ENCODE data around the gene GRIK5. TPM values are rescaled to one million over a fixed set of nuclear protein-coding genes. Genes with fewer than 3 reads are reported as not detected.

The GRIK5 gene
- polyA plus RNA-seq, 6 donors from 2014 or later: not detected

GRCh38 chr19:42066075-42066754 lies 3.8 kb downstream of the GRIK5 start:
- peaks cover 7 to 37% (median 18%) of the 10 kb centered on the region in 3 donors for H3K27me3 Mint-ChIP-seq
- H3K36me3 Mint-ChIP-seq: no peaks in the 10 kb centered on the region
- ATAC-seq (ENCODE audit: low read depth in 2 of 2) (no peak), DNase-seq (no peak)
- H3K4me3 Mint-ChIP-seq: no peak overlapping the region
- peaks cover 0 to 9% (median 6%) of the 10 kb centered on the region in 3 donors for H3K4me1 Mint-ChIP-seq
- H3K27ac Mint-ChIP-seq: no peak overlapping the region
- H3K9me3 Mint-ChIP-seq: no peaks in the 10 kb centered on the region

GRCh38 chr19:42065511-42065910 lies 4.5 kb downstream of the GRIK5 start:
- Mint-ChIP-seq H3K9me3 (no peaks in the 10 kb centered on the region), H3K27me3 (peaks cover 3 to 30% (median 10%) of the 10 kb centered on the region in 3 donors), H3K4me3 (no peak overlapping the region), H3K36me3 (no peaks in the 10 kb centered on the region), H3K27ac (no peak overlapping the region), H3K4me1 (peaks cover 0 to 5% (median 4%) of the 10 kb centered on the region in 3 donors)
- ATAC-seq (ENCODE audit: low read depth in 2 of 2) (no peak), DNase-seq (no peak)

GRCh38 chr19:42065051-42065450 lies 5.0 kb downstream of the GRIK5 start:
- peaks cover 0 to 26% (median 6%) of the 10 kb centered on the region in 3 donors for H3K27me3 Mint-ChIP-seq
- peaks cover 0 to 2% (median 0%) of the 10 kb centered on the region in 3 donors for H3K4me1 Mint-ChIP-seq
- no peak overlapping the region for H3K4me3 Mint-ChIP-seq
- H3K9me3 Mint-ChIP-seq: no peaks in the 10 kb centered on the region
- ATAC-seq (ENCODE audit: low read depth in 2 of 2) (no peak), DNase-seq (no peak)
- no peaks in the 10 kb centered on the region for H3K36me3 Mint-ChIP-seq
- H3K27ac Mint-ChIP-seq: peak overlapping the region in 1 of 6 donors; percentile 24

GRCh38 chr19:42064432-42064831 lies 5.6 kb downstream of the GRIK5 start:
- no peak overlapping the region for H3K4me3 Mint-ChIP-seq
- DNase-seq: no peak
- ATAC-seq (ENCODE audit: low read depth in 2 of 2): no peak
- no peaks in the 10 kb centered on the region for H3K9me3 Mint-ChIP-seq
- H3K36me3 Mint-ChIP-seq: no peaks in the 10 kb centered on the region
- H3K27me3 Mint-ChIP-seq: peaks cover 0 to 24% (median 5%) of the 10 kb centered on the region in 3 donors
- no peak overlapping the region for H3K27ac Mint-ChIP-seq
- no peaks in the 10 kb centered on the region for H3K4me1 Mint-ChIP-seq

- no peak overlapping the region for H3K27ac Mint-ChIP-seq
- H3K27me3 Mint-ChIP-seq: peaks cover 0 to 24% (median 5%) of the 10 kb centered on the region in 3 donors
- DNase-seq: no peak
- no peaks in the 10 kb centered on the region for H3K9me3 Mint-ChIP-seq
- no peak overlapping the region for H3K4me3 Mint-ChIP-seq
- H3K4me1 Mint-ChIP-seq: no peaks in the 10 kb centered on the region
- no peak for ATAC-seq (ENCODE audit: low read depth in 2 of 2)
- no peaks in the 10 kb centered on the region for H3K36me3 Mint-ChIP-seq
Measured at GRCh38 chr19:42062381-42062780, 7.6 kb downstream of the GRIK5 start.

- Mint-ChIP-seq H3K4me3 (no peak overlapping the region), H3K27me3 (peaks cover 0 to 24% (median 5%) of the 10 kb centered on the region in 3 donors), H3K4me1 (no peaks in the 10 kb centered on the region), H3K36me3 (no peaks in the 10 kb centered on the region), H3K9me3 (no peaks in the 10 kb centered on the region), H3K27ac (peak overlapping the region in 1 of 6 donors; percentile 71)
- ATAC-seq (ENCODE audit: low read depth in 2 of 2): no peak
- no peak for DNase-seq
Measured at GRCh38 chr19:42060117-42060516, 9.9 kb downstream of the GRIK5 start.

GRCh38 chr19:42059196-42059595 lies 10.8 kb downstream of the GRIK5 start:
- Mint-ChIP-seq H3K36me3 (no peaks in the 10 kb centered on the region), H3K4me1 (no peaks in the 10 kb centered on the region), H3K4me3 (no peak overlapping the region), H3K27me3 (peaks cover 0 to 18% (median under 1%) of the 10 kb centered on the region in 3 donors), H3K9me3 (no peaks in the 10 kb centered on the region), H3K27ac (no peak overlapping the region)
- ATAC-seq (ENCODE audit: low read depth in 2 of 2) (no peak), DNase-seq (no peak)

GRCh38 chr19:42057846-42058245 lies 12.2 kb downstream of the GRIK5 start:
- H3K9me3 Mint-ChIP-seq: no peaks in the 10 kb centered on the region
- H3K27ac Mint-ChIP-seq: no peak overlapping the region
- H3K36me3 Mint-ChIP-seq: no peaks in the 10 kb centered on the region
- H3K27me3 Mint-ChIP-seq: peaks cover 0 to 10% (median 0%) of the 10 kb centered on the region in 3 donors
- DNase-seq (no peak), ATAC-seq (ENCODE audit: low read depth in 2 of 2) (no peak)
- peak overlapping the region in 1 of 8 donors; percentile 29 for H3K4me3 Mint-ChIP-seq
- no peaks in the 10 kb centered on the region for H3K4me1 Mint-ChIP-seq

GRCh38 chr19:42054205-42054604 lies 15.8 kb downstream of the GRIK5 start:
- peaks cover 2 to 4% (median 3%) of the 10 kb centered on the region in 3 donors for H3K4me1 Mint-ChIP-seq
- no peaks in the 10 kb centered on the region for H3K27me3 Mint-ChIP-seq
- no peaks in the 10 kb centered on the region for H3K36me3 Mint-ChIP-seq
- no peak for DNase-seq
- no peak for ATAC-seq (ENCODE audit: low read depth in 2 of 2)
- no peaks in the 10 kb centered on the region for H3K9me3 Mint-ChIP-seq
- H3K4me3 Mint-ChIP-seq: no peak overlapping the region
- no peak overlapping the region for H3K27ac Mint-ChIP-seq

GRCh38 chr19:42053037-42053935 lies 16.7 kb downstream of the GRIK5 start:
- ATAC-seq (ENCODE audit: low read depth in 2 of 2): no peak
- no peak overlapping the region for H3K27ac Mint-ChIP-seq
- DNase-seq: no peak
- no peaks in the 10 kb centered on the region for H3K27me3 Mint-ChIP-seq
- peaks cover 7 to 11% (median 10%) of the 10 kb centered on the region in 3 donors for H3K4me1 Mint-ChIP-seq
- H3K36me3 Mint-ChIP-seq: no peaks in the 10 kb centered on the region
- H3K9me3 Mint-ChIP-seq: no peaks in the 10 kb centered on the region
- no peak overlapping the region for H3K4me3 Mint-ChIP-seq

- Mint-ChIP-seq H3K4me1 (peaks cover 7 to 11% (median 10%) of the 10 kb centered on the region in 3 donors), H3K9me3 (no peaks in the 10 kb centered on the region), H3K4me3 (no peak overlapping the region), H3K27me3 (no peaks in the 10 kb centered on the region), H3K27ac (peak overlapping the region in 1 of 6 donors; percentile 72), H3K36me3 (no peaks in the 10 kb centered on the region)
- no peak for ATAC-seq (ENCODE audit: low read depth in 2 of 2)
- DNase-seq: no peak
Measured at GRCh38 chr19:42052241-42052863, 17.7 kb downstream of the GRIK5 start.

- Mint-ChIP-seq H3K4me3 (no peak overlapping the region), H3K9me3 (no peaks in the 10 kb centered on the region), H3K4me1 (peaks cover 7 to 11% (median 10%) of the 10 kb centered on the region in 3 donors), H3K36me3 (no peaks in the 10 kb centered on the region), H3K27me3 (no peaks in the 10 kb centered on the region), H3K27ac (peak overlapping the region in 1 of 6 donors; percentile 12)
- ATAC-seq (ENCODE audit: low read depth in 2 of 2) (no peak), DNase-seq (no peak)
Measured at GRCh38 chr19:42051166-42052115, 18.6 kb downstream of the GRIK5 start.

Data from naive B cell (primary cell).